BJ (cell line): ENCODE data around the gene MEOX1. TPM values are rescaled to one million over a fixed set of nuclear protein-coding genes. Genes with fewer than 3 reads are reported as not detected.

ENCODE experiments used
- CTCF ChIA-PET: fragments of 350-600 bp; formaldehyde crosslinking; extraction: SDS; loops from one replicate; lab custom pipeline; 2021; ENCODE audit warnings: antibody characterized with exemption, inconsistent platforms; lab: Yijun Ruan, JAX
- POLR2A ChIA-PET: fragments of 300-600 bp; sonication (Branson Sonifier 250); formaldehyde crosslinking; extraction: SDS; loops from one replicate; lab custom pipeline; 2021; ENCODE audit warnings: antibody characterized with exemption; lab: Charles Lee
- DNase-seq: peaks from one replicate; pipeline ENCODE4 v3.0.0-alpha.2; 2011; ENCODE audit warnings: low read depth
- H3K27me3 ChIP-seq: 2 replicates; pipeline ENCODE4 v1.6.0; 2011; ENCODE audit warnings: low read length; ENCODE audit not compliant: control insufficient read depth, insufficient read depth
- H3K36me3 ChIP-seq: 2 replicates; pipeline ENCODE4 v1.5.1; 2011; ENCODE audit warnings: low read length; ENCODE audit not compliant: control insufficient read depth, insufficient read depth
- H3K4me3 ChIP-seq: 2 replicates; pipeline ENCODE4 v1.5.1; 2011; ENCODE audit warnings: low read depth, mild to moderate bottlenecking, control low read depth, low read length
- CTCF ChIP-seq: IDR thresholded peaks from 2 replicates; pipeline ENCODE4 v1.5.1; 2011; ENCODE audit warnings: low read depth, mild to moderate bottlenecking, control low read depth, inconsistent platforms, low read length, moderate library complexity; ENCODE audit not compliant: insufficient read depth
- polyA plus RNA-seq: library from polyadenylated mRNA; depleted of rRNA; stranded (reverse); fragments of >200 nt; gene quantifications from 2 replicates; pipeline ENCODE4 v1.2.3, GENCODE V29; 2011

The MEOX1 gene
- polyA plus RNA-seq, 1 experiment = not detected

GRCh38 chr17:43660816-43661493, 767 bp downstream of the MEOX1 start:
- POLR2A ChIA-PET = no interaction called here
- Histone ChIP-seq H3K4me3 (no peak overlapping the region), H3K27me3 (peaks cover 3% of the 10 kb centered on the region; the same call in 1 of the 2 replicates), H3K36me3 (no peaks in the 10 kb centered on the region)
- no peak for DNase-seq
- no peak for TF ChIP-seq CTCF
- CTCF ChIA-PET = interaction anchor here (2.9 kb wide), 2 partner anchors 13 to 84 kb away, joined by 9 to 13 read pairs; no protein-coding TSS in a partner anchor

GRCh38 chr17:43659823-43660617, 1.7 kb downstream of the MEOX1 start:
- peaks cover 3% of the 10 kb centered on the region; the same call in 1 of the 2 replicates for H3K27me3 ChIP-seq
- ChIA-PET CTCF (interaction anchor here (1.5 to 2.9 kb wide), 3 partner anchors 14 to 140 kb away, joined by 4 to 13 read pairs (median 9); no protein-coding TSS in a partner anchor), POLR2A (no interaction called here)
- no peak overlapping the region for H3K4me3 ChIP-seq
- no peak for TF ChIP-seq CTCF
- no peaks in the 10 kb centered on the region for H3K36me3 ChIP-seq
- no peak for DNase-seq

- no peaks in the 10 kb centered on the region for H3K36me3 ChIP-seq
- CTCF ChIA-PET = interaction anchor here (0.6 to 2.9 kb wide), 4 partner anchors 15 to 139 kb away, joined by 3 to 13 read pairs (median 6); no protein-coding TSS in a partner anchor
- no peak for DNase-seq
- no peak for TF ChIP-seq CTCF
- POLR2A ChIA-PET = no interaction called here
- H3K4me3 ChIP-seq = no peak overlapping the region
- H3K27me3 ChIP-seq = peaks cover 3% of the 10 kb centered on the region; the same call in 1 of the 2 replicates
These were observed 2.8 kb downstream of the MEOX1 start for GRCh38 chr17:43658900-43659299.

- Histone ChIP-seq H3K36me3 (no peaks in the 10 kb centered on the region), H3K4me3 (no peak overlapping the region), H3K27me3 (peaks cover 3% of the 10 kb centered on the region; the same call in 1 of the 2 replicates)
- no peak for TF ChIP-seq CTCF
- ChIA-PET CTCF (interaction anchor here (1.2 to 1.4 kb wide), 2 partner anchors 18 to 79 kb away, joined by 3 to 5 read pairs; no protein-coding TSS in a partner anchor), POLR2A (no interaction called here)
- no peak for DNase-seq
These were observed 5.9 kb downstream of the MEOX1 start for GRCh38 chr17:43655693-43656255.
